KBM-7 (cell line): Measurements from ENCODE around the gene DCHS1.

Experiments
- DNase-seq: peaks from one replicate; pipeline ENCODE4 v3.0.0-alpha.2; 2015
- in situ Hi-C: fragments of 300-500 bp; cut with MboI; formaldehyde crosslinking; loops from 2 replicates; pipeline ENCODE4 v1.14.3; 2020; ENCODE audit warnings: low sequenced_read_pairs, low pct_unique_long_range_greater_than_20kb, mixed read lengths

The DCHS1 gene

DNA sequence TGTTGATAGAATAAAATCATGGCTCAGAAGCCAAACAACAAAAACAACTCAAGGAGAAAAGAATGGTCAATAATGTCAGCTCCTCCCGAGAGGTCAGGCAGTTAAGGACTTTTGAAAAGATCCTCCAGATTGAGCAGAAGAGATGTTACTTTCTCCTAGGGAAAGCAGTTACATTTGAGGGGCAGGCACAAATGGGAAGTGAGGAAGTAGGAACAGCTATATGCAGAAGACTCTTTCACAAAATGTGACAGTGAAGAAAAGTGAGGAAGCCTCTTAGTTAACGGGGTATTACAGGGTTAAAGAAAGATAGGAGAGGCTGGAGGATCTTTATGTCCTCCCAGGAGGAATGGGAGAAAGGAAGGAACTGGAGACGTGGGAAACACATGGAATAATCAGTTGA lies 3.4 kb downstream of the DCHS1 start:
- in situ Hi-C loops, result no loop called here
- no peak for DNase-seq

DNA sequence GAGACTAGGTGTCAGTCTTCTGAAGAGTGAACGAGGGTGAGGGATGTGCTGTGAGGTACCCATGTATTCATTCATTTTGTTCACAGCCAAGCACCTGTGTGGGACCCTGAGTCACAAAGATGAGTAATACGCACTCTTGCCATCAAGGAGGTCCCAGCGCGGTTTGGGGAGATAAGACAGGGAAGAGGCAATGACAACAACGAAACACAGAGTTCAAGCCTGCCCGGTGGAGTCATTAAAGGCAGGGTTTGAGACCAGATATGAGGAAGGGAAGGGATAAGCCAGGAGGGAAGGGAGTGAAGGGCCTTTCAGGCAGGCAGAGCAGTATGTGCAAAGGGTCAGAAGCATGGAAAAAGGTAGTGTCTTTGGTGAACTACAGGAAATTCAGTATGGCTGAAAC lies 4.6 kb downstream of the DCHS1 start:
- no peak for DNase-seq
- in situ Hi-C loops, result no loop called here

DNA sequence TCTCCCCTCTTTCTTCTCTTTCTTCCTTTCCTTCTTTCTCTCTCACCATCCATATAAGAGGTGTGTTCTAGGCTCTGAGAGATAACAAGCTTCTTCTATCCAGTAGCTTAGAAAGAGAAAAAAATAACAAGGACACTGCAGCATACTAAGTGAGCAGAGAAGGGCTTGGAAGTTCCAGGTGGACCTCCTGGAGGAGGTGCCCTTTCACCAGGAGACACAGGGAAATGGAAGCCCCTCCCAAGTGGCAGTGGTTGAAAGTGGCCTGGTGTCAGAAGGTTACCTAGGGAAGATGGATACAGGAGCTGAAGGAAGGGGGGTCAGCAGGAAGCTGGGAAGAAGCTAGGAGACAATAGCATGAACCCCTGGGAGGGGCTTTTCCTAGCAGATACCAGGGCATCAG lies 5.5 kb downstream of the DCHS1 start:
- in situ Hi-C loops, result no loop called here
- no peak for DNase-seq

DNA sequence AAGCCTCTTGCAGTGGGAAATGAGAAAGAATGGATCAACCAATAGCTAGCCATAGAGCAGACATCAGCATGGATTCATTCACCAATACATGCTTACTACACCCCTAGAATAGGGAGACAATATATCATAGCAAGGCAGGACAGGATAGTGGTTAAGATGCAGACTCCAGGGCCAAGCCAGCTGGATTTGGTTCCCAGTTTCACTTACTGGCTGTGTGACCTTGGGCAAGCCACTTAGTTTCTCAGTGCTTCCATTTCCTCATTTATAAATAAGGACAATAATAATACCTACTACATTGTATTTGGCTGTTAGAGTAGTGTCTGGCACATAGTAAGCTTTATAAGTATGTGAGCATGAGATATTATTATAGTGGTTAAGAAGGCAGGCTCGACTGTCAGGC lies 7.1 kb downstream of the DCHS1 start:
- in situ Hi-C loops, result no loop called here
- no peak for DNase-seq

DNA sequence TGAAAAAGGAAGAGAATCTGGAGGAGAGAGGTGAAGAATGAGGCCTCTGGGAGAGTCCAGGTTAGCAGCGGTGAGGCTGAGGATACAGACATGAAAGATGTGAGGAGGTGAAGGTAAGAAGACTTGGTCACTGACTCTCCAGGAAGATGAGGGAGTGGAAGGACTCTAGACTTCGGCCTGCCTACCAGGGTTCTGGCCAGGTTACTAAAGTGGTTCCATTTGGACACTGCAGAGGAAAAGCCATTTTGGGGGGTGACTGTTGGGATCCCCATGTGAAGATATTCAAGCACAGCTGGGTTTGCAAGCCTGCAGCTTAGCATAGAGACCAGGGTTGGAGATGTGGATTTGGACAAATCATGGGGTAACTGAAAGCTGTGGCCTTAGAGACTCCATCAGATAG lies 7.8 kb downstream of the DCHS1 start:
- in situ Hi-C loops, result no loop called here
- DNase-seq, result no peak

DNA sequence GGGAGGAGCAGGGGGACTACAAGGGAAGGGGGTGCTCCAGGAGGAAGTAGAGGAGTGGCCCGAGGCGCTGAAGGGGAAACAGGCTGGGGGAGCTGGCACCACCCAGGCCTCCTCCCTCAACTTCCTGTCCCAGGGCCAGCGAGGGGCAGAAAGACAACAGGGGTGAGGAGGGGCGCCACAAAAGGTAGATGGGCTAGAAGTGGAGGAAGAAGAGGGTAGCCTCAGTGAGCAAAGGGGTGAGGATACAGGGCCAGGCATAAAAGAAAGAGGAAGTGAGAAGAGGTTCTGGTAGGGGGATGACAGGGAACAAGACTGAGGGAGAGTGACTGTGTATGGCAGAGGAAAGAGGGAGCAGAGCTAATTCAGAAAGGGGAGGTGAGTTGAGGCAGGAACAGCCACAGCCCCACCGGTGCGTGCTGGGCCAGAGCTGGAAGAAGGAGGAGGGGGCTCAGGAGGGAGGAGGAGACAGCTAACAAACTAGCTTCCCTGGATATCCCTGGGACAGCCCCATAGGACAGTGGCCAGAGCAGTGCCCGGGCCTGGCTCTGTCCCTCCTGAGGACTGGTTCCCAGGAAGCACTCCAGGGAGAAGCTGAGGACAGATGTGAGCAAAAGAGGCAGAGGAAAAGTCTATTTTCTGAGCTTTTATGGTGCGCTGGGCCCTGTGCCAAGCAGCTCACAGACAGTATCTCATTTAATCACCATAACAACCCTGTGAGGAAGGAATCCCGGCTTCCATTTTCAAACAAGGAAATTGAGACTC lies 8.5 kb downstream of the DCHS1 start:
- in situ Hi-C loops, result no loop called here
- DNase-seq, result peak; percentile 91

DNA sequence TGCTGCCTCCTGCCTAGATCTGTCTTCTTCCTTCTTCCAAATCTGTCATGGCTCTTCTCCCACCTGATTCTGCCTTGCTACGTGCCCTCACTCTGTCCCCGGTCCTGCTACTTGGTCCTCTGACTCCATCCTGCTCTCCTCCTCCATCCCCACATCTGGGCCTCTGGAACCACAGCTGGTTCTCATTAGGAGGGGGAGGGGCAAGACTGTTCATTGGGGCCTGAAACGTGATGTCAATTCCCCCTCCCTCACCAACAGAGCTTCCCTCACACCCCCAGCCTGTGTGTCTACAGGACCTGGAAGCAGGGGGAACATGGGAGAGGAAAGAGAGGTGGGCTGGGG lies 9.1 kb downstream of the DCHS1 start:
- no peak for DNase-seq
- in situ Hi-C loops, result no loop called here

DNA sequence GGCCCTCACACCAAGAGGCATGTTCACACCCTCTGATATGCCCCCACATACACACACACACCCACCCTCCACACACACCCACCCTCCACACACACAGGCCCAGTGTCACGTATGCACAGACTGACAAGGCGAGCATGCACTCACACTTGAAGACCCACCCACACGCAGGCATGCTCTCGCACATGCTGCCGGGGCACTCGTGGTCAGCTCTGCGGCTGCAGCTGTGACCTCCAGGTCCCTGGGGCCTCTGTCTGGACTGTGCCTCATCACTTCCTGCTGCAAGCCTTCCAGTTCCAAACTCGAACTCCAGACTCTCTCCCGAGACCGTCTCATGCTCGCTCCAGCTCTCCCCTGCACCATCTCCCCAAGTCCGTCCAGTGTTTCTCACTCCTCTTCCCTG lies 9.5 kb downstream of the DCHS1 start:
- no peak for DNase-seq
- in situ Hi-C loops, result no loop called here

DNA sequence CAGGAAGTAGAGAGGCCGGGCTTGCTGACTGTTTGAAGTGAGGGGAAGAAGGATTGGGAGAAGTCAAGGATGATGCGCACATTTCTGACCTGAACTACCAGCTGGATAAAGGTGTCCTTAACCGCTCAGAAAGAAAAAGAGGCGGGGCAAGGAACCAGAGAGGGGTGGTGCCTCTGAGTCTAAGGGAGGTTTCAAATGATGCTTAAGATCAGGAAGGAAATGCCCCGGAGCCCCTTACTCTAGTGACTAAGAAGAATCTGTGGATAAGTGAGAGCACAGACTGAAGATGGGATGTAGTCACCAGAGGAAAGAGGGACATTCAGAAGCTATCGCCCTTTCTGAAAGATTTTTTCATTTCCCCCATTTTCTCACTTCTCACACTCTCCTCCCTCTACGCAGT lies 12.7 kb downstream of the DCHS1 start:
- in situ Hi-C loops, result no loop called here
- no peak for DNase-seq

DNA sequence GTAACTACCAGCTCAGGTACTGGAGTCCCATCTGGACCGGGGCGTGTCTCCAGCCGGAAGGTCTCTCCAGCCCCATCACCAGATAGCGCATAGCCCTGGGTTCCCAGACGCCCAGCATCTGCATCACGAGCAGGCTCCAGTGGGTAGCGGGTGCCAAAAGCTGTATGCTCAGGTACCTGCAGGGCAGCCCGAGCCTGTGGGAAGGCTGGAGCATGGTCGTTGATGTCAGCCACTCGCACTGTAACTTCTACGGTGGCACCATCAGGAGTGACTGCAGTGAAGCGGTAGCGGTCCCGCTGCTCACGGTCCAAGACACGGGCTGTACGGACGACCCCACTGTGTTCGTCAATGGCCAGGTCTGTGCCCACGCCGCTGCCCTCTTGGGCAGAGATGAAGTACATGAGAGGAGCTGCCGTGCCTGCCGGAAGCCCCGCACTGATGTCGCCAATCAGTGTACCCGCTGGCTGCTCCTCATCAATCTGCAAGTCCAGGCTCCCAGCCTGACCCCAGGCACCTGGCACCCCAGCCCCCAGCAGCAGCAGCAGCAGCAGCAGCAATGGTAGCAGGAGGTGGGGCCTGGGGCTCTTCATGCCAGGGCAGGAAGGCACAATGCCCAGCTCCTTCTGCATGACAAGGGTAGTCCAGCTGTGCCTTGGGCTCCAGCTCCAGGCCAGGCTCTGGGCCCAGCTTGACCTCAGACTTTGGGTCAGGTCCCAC lies 14.5 kb downstream of the DCHS1 start:
- DNase-seq, result no peak
- in situ Hi-C loops, result no loop called here

DNA sequence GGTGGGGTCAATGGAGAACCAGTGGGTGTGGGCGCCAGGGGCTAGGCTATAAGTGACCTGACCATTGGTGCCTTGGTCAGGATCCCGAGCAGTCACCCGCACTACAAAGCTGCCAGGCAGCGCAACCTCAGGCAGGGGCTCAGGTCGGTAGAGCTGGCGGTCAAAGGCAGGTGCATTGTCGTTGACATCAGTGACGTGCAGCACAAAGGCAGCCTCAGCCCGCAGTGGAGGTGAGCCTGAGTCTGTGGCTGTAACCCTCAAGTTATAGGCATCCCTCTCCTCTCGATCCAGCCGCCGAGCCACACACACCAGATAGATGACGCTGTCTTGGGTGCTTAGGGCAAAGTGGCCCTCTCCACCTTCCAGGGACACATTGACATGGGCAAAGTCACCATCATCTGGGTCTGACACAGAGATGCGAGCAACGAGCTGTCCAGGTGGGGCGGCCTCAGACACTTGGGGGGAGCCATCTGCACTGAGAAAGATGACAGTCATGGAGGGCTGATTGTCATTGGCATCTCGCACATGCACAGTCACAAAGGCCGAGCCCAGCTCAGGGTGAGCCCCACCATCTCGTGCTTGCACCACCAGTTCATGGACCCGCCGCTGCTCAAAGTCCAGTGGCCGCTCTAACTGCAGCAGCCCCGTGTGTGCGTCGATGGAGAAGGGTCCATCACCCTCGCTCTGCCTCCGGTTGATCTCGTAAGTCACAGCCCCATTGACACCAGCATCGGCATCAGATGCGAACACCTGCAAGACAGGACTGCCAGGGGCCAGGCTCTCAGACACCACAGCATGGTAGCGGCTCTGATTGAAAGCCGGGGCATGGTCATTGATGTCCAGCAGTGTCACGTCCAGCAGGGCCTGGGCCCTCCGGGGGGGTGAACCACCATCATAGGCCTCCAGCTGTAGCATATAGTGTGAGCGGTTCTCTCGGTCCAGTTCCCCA lies 15.3 kb downstream of the DCHS1 start:
- DNase-seq, result no peak
- in situ Hi-C loops, result no loop called here

DNA sequence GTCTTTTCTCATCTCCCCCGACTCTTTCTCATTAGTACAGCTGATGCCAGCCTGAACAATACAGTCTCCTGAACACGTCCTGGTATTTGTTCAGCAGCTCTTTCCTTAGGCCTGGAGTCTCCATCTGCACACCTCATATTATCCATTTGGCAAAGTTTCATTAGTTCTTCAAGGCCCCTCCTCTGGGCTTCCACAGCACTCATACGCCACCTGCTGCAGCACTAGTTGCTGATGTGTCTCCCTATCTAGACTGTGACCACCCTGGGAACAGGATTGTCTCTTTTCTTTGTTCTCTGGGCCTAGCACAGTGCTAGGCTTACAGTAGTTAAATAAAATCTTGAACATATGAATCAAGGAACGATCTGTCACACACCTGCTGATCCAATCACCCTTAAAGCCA lies 17.2 kb downstream of the DCHS1 start:
- in situ Hi-C loops, result no loop called here

DNA sequence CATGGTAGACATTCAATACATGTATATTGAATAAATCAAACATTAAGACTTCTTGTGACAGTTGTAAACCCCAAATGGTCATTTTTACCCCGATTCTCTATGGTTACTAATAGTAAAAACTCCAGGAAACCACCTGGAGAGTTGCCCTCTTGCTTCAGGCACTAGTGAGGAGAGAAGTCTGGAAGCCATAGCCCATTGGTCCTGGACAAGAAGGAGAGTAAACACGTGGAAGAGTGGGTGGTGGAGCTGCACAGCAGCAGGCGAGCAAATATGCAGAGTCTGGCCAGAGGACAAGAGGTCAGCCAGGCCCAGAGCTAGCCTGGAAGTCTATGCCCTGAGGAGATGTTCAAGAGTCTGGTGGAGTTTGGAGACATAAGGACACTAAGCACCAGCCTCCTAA lies 17.7 kb downstream of the DCHS1 start:
- DNase-seq, result no peak
- in situ Hi-C loops, result no loop called here

More for the DNA sequence above, 17.2 kb downstream of the DCHS1 start:
- no peak for DNase-seq

DNA sequence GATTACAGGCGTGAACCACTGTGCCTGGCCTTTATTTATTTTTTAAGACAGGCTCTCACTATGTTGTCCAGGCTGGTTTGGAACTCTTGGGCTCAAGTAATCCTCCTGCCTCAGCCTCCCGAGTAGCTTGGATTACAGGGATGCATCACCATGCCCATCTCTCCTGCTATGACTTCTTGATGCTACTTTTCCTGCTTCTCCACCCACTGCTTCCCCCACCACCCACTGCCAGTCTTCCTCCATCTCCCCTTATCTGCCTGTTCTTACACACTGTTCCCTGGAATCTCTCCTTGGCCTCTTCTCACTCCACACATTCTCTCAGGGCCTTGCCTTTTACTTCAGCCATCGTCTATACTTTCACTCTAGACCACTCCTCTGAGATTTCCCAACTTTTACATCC lies 19.1 kb downstream of the DCHS1 start:
- no peak for DNase-seq
- in situ Hi-C loops, result no loop called here

DNA sequence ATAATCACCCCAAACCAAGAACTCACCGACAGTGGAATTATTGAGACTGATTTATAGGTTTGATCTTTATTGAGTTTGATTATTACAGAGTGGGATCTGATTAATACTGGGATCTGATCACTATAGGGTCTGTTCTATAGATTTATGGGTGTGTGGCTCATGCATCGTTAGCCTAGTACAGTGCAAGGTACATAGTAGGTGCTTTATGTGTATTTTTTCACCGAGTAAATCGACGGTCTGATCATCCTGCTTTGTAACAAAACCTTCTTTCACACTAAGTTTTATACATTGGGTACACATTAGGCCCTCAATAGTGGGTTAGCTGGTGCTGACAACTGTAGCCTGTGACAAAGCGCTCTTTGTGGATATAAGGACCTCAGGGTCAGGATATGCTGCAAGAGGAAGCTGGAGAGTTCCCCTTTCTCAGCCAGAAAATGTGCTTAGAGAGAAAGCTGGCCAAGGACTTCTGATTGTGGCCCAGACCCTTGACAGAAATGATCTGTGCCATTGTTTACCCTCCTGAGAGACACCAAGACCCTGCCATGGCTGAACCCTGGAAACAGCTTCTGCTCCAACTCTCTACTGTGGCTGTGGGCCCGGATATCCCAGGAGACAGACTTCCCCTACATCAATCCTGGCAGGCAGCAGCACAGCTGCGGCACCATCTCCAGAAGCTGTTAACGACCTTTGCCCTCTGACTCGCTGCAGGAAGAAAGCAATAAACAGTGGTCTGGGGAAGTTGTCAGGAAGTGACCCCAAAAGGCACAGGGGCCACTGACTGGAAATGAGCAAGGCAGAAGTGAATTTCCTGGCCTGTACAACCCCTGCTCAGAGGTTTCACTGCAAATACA lies 20.3 kb downstream of the DCHS1 start:
- in situ Hi-C loops, result no loop called here
- peak; percentile 84 for DNase-seq

DNA sequence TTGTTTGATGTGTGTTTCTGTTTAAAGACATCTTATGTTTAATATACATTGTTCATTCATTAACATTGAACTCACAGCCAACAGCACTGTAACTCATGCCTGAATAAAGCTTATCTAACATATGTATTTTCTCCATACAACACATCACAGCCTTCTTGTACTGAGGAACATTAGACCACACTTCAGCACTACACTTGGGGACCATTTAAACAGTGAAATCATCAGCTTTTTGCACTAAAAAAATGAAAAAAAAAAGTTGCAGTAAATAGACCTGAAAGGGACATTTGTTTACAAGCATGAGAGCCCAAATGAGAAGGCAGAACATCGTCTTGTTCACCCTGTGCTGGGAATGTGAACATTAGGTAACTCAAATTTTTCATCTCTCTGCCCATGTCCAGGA lies 21.1 kb downstream of the DCHS1 start:
- in situ Hi-C loops, result no loop called here
- DNase-seq, result no peak

DNA sequence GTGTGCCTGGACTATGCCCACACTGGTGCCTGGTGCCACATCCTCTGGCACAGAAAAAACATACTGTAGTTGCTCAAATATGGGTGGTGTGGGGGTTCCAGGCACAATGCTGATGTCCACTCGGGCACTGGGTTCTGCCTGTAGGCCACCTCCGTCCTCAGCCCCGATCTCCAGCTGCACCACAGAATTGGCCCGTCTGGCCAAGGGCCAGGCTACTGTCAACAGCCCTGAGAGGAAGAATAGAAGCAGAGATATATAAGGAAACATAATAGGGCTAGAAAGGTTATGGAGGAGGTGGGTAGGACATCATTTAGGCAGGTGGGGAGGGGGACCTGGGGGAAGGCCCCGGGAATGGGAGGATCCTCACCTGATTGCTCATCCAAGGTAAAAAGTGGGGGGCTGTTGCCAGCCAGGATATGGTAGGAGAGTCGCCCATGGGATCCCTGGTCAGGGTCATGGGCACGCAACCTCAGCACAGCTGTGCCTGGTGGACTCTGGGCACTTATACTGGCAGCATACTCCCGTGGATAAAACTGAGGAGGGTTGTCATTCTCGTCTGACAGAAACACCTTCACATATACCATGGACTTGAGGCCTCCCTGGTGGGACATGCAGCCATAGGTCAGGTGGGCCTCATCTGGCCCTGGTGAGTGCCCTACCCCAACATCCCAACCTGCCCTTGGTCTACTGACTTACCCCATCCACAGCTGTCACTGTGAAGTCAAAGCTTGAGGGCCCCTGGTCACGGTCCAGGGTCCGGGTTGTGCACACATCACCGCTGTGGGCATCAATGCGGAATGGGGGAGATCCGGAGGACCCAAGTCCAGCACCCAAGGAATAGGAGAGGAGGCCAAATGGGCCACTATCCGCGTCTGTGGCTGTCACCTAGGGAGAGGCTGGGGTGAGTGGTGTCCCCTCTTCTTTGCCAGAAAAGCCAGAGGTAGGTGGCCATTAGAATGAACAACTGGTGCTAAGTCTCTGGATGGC lies 21.9 kb downstream of the DCHS1 start:
- in situ Hi-C loops, result no loop called here
- no peak for DNase-seq
